ENCODE results near the gene HSH2D. TPM values are rescaled to one million over a fixed set of nuclear protein-coding genes. Genes with fewer than 3 reads are reported as not detected.
"Not testable (repeated sequence)": the region's sequence is repeated elsewhere in the genome, so short reads cannot be mapped to it uniquely, and the experiment has no call there.

HSH2D gene
- total RNA-seq, 6 experiments from 2014 or later: 0.26 to 1.7 (median 0.48) TPM

GRCh38 chr19:16098416-16098768, 45.1 kb upstream of the HSH2D start:
- Histone ChIP-seq H3K27ac (no peak overlapping the region), H3K4me1 (no peaks in the 10 kb centered on the region), H3K4me3 (no peak overlapping the region), H3K9me3 (no peaks in the 10 kb centered on the region), H3K27me3 (no peaks in the 10 kb centered on the region), H3K36me3 (peaks cover 0 to 24% (median 3%) of the 10 kb centered on the region in 4 donors)
- 80% methylated on average over 6 of the region's 6 CpGs for WGBS (ENCODE audit: insufficient coverage, low coverage, low lambda C conversion rate, missing lambda C conversion rate)
- TF ChIP-seq, protein P1, sequence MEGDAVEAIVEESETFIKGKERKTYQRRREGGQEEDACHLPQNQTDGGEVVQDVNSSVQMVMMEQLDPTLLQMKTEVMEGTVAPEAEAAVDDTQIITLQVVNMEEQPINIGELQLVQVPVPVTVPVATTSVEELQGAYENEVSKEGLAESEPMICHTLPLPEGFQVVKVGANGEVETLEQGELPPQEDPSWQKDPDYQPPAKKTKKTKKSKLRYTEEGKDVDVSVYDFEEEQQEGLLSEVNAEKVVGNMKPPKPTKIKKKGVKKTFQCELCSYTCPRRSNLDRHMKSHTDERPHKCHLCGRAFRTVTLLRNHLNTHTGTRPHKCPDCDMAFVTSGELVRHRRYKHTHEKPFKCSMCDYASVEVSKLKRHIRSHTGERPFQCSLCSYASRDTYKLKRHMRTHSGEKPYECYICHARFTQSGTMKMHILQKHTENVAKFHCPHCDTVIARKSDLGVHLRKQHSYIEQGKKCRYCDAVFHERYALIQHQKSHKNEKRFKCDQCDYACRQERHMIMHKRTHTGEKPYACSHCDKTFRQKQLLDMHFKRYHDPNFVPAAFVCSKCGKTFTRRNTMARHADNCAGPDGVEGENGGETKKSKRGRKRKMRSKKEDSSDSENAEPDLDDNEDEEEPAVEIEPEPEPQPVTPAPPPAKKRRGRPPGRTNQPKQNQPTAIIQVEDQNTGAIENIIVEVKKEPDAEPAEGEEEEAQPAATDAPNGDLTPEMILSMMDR (IDR thresholded peaks at IDR 0.05): no peak
- no peak for TF ChIP-seq POLR2A (IDR thresholded peaks at IDR 0.05)
- DNase-seq (no peak), ATAC-seq (no peak)
- intact Hi-C loops (cut with DNase I): no loop called here

GRCh38 chr19:16098821-16099220, 44.7 kb upstream of the HSH2D start:
- Histone ChIP-seq H3K36me3 (peaks cover 0 to 19% (median 3%) of the 10 kb centered on the region in 4 donors), H3K9me3 (no peaks in the 10 kb centered on the region), H3K4me1 (no peaks in the 10 kb centered on the region)

GRCh38 chr19:16099314-16099965, 44.0 kb upstream of the HSH2D start:
- H3K4me3 ChIP-seq; ATAC-seq; DNase-seq; H3K4me1 ChIP-seq; H3K27ac ChIP-seq; H3K9me3 ChIP-seq; H3K27me3 ChIP-seq; intact Hi-C loops (cut with DNase I): not testable (repeated sequence)
- WGBS (ENCODE audit: insufficient coverage, low coverage, low lambda C conversion rate, missing lambda C conversion rate): 76% methylated on average over 6 of the region's 8 CpGs
- peaks cover 0 to 18% (median 3%) of the 10 kb centered on the region in 4 donors for H3K36me3 ChIP-seq

More at GRCh38 chr19:16098821-16099220, 44.7 kb upstream of the HSH2D start:
- no peak for ATAC-seq
- no peak overlapping the region for H3K4me3 ChIP-seq
- TF ChIP-seq, protein P1 (IDR thresholded peaks at IDR 0.05): no peak
- intact Hi-C loops (cut with DNase I): no loop called here
- no peaks in the 10 kb centered on the region for H3K27me3 ChIP-seq
- 79% methylated on average over 2 of the region's 6 CpGs for WGBS (ENCODE audit: insufficient coverage, low coverage, low lambda C conversion rate, missing lambda C conversion rate)
- no peak for DNase-seq
- no peak overlapping the region for H3K27ac ChIP-seq

- WGBS (ENCODE audit: insufficient coverage, low coverage, low lambda C conversion rate, missing lambda C conversion rate): 83% methylated on average over 2 of the region's 4 CpGs
- H3K27me3 ChIP-seq: no peaks in the 10 kb centered on the region
- no peak overlapping the region for H3K27ac ChIP-seq
- no peak for TF ChIP-seq POLR2A (IDR thresholded peaks at IDR 0.05)
- TF ChIP-seq, protein P1 (IDR thresholded peaks at IDR 0.05): no peak
- DNase-seq: no peak
- H3K36me3 ChIP-seq: peaks cover 0 to 18% (median 1%) of the 10 kb centered on the region in 4 donors
- no peak for ATAC-seq
- H3K4me3 ChIP-seq: no peak overlapping the region
- no peaks in the 10 kb centered on the region for H3K9me3 ChIP-seq
- H3K4me1 ChIP-seq: no peaks in the 10 kb centered on the region
- intact Hi-C loops (cut with DNase I): no loop called here
Measured at GRCh38 chr19:16100524-16100923, 43.0 kb upstream of the HSH2D start.

DNA sequence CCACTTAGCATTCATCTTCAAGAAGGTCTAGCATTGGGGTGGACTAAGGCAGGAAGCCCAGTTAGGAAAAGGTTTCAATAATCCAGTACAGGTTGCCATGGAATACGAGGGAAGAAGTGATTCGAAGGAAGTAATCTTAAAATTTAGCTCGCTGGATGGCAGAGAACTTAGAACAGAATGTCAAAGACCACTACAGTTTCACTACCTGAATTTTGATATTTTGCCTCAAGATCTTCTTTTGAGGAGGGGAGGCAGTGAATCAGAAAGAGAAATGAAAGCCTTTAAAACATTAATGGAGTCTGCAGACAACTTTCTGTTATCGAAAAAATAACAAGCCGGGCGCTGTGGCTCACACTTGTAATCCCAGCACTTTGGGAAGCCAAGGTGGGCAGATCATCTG, 38.8 kb upstream of the HSH2D start:
- Histone ChIP-seq H3K9me3 (no peaks in the 10 kb centered on the region), H3K4me3 (no peak overlapping the region), H3K4me1 (no peaks in the 10 kb centered on the region), H3K27me3 (no peaks in the 10 kb centered on the region), H3K27ac (no peak overlapping the region), H3K36me3 (peaks cover 0 to 18% (median 1%) of the 10 kb centered on the region in 4 donors)
- 81% methylated on average over 6 of the region's 6 CpGs for WGBS (ENCODE audit: insufficient coverage, low coverage, low lambda C conversion rate, missing lambda C conversion rate)
- DNase-seq (no peak), ATAC-seq (no peak)
- TF ChIP-seq POLR2A (IDR thresholded peaks at IDR 0.05): no peak
- TF ChIP-seq, protein P1 (IDR thresholded peaks at IDR 0.05): no peak
- intact Hi-C loops (cut with DNase I): no loop called here

Measured in right lobe of liver (tissue), 6 donors.